Mucosa of gallbladder (tissue), 1 donor: ENCODE results near the gene GPC5. TPM values are rescaled to one million over a fixed set of nuclear protein-coding genes. Genes with fewer than 3 reads are reported as not detected.
"Not testable (repeated sequence)": the region's sequence is repeated elsewhere in the genome, so short reads cannot be mapped to it uniquely, and the experiment has no call there.

ENCODE experiments used
- DNase-seq: peaks from one replicate; pipeline ENCODE4 v3.0.0-alpha.2; 2020; ENCODE audit warnings: low spot score
- total RNA-seq: library from RNA; stranded (reverse); gene quantifications from one replicate; pipeline ENCODE4 v1.2.1, GENCODE V29; 2021
- donor health status: DM: no; HTN: no; CAD: no.

The GPC5 gene
- total RNA-seq, 1 donor from 2014 or later = 2.2 TPM

DNA sequence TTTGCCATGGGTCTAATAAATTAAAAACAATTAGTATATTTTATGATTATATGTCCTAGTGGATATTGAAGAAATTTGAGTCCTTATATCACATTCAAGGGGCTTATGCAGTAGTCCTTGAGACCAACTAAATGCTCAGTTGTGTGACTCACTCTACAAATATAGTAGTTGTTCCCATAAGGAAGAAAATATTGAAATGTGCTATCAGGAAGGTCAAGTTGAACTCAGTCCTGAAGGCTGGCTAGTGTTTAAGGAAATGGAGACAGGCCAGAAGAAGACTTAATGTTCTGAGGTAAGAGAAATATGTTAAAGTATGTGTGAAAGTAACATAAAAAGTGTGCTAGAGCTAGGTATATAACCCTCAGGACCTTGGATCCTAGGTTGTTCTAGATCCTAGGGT lies 1062.1 kb downstream of the GPC5 start:
- no peak for DNase-seq

DNA sequence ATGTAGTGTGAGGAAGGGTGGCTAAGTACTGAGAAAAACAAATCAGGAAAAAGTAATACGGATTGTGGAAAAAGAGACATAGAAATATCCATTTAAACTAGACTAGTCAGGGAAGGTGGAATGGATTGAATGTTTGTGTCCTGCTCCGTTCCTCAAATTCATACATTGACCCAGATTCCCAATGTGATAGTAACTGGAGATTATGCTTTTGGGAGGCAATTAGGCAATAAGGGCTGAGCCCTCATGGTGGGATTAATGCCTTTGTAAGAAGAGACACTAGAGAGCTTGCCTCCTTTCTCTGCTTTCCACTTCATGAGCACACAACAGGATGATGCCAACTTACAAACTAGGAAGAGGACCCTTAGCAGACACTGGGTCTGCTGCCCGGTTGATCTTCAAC lies 1063.0 kb downstream of the GPC5 start:
- no peak for DNase-seq

DNA sequence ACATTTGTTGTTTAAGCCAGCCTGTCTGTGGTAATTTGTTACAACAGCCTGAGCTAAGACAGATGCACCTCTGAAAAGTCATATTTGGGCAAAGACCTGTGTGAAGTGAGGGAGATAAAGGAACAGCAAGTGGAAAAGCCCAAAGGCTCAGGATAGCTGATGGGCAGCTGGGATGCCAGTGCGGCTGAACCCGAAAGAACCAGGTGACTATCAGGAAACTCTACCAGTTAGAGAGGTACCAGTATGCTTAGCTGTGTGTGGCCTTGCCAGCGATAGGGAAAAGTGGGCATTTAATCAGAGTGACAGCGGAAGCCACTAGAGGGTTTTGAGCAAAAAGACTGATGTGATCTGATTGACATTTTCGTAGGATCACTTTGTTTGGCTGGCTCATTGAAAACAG lies 1063.4 kb downstream of the GPC5 start:
- no peak for DNase-seq

DNA sequence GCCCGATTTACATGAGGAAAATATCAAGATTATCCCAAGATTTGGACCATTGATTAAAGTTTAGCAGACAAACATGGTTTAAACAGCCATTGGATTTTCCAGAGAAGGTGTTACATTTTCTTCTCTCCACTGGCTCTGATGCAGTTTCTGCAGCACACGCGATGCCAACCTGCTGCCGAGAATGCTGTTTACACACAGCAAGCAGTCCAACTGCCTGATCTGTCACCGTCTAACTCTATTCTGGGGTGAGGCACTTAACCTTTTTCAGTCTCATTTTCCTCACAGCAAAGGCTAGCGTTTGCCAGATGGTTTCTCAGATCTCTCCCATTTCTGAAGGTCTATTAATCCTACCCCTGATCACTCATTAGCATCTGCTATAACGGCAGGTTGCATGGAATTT lies 1064.7 kb downstream of the GPC5 start:
- DNase-seq = no peak

DNA sequence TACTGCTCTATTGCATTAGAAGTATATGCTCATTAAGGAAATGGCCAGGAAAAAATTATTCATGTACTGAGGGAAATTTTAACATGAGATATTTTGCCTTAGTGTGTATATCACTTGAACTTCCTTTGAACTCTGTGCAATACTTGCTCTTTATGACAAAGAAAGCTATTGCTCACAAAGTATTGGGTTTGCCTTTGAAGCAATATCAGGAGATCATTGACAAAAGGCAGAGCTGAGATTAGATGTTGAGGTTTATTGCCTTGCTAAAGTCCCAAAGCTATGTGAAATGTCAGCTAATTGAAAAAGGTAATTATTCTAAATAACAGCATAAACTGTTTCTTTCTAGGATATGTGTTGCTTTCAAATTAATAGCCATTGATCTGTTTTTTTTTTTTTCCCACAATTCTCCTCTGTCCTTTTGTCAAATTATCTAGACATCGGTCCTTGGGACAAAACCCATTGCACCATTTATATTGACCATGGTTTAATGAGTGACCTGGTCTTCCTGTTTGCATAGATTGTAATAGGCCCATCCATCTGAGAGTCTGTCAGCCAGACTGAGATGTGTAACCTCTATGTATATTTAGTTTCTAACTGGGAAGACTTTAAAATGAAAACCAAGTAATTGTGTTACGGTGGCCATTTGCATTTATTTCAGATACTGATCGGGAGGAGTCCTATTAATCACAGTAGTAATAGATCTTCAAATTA lies 1075.5 kb downstream of the GPC5 start:
- DNase-seq = peak; percentile 16

DNA sequence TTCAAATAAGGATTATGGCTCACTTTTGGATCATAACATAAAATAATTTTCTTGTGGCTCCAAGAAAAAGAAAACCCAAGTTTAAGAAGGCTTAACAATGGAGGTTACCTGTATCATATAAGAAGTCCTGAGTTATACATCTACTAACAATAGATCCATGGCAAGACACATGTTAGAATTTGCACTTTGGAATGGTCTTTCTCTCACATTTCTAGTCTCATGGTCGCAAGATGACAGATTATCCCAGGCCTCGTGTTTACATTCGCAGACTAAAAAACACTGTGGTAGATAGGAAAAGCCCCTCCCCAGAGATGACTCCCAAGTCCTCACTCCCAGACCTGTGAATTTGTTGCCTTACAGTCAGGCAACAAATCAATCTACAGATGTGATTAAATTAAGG lies 1082.0 kb downstream of the GPC5 start:
- no peak for DNase-seq

DNA sequence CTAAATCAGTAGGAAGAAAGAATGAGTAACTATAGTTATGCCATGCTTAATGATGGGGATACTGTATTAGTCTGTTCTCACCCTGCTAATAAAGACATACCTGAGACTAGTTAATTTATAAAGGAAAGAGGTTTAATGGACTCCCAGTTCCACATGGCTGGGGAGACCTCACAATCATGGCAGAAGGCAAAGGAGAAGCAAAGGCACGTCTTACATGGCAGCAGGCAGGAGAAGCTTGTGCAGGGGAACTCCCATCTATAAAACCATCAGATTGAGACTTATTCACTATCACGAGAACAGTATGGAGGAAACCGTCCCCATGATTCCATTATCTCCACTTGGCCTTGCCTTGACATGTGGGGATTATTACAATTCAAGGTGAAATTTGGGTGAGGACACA lies 1084.4 kb downstream of the GPC5 start:
- not testable (repeated sequence) for DNase-seq

DNA sequence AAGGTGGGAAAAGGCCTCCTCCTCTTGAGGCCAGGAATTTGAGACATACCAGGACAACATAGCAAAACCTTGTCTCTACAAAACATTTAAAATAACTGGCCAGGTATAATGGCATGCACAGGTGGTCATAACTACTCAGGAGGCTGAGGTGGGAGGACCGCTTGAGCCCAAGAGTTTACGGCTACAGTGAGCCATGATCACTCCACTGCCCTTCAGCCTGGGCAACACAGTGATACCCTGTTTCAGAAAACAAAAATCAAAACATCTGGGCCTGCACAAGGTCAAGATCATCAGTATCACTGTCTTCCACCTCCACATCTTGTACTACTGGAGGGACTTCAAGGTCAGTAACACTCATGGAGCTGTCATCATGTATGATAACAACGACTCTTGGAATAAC lies 1085.5 kb downstream of the GPC5 start:
- no peak for DNase-seq

DNA sequence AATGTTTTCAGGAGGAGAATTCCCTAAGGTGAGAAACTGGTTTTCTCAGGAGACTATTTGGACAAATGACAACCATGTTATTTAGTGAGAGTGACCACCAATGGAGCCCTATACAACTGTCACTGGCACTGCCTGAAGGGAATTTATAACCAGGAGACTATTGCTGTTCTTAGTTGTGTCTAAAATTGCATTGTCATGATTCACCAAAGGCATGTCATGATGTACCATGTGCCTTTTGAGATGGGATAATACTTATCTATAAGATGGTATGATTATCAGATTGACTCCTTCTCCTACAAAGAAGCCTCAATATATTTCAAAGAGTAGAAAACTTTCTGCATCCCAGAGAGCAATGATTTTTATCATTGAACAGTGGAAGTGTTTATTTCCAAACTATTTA lies 1088.8 kb downstream of the GPC5 start:
- no peak for DNase-seq

DNA sequence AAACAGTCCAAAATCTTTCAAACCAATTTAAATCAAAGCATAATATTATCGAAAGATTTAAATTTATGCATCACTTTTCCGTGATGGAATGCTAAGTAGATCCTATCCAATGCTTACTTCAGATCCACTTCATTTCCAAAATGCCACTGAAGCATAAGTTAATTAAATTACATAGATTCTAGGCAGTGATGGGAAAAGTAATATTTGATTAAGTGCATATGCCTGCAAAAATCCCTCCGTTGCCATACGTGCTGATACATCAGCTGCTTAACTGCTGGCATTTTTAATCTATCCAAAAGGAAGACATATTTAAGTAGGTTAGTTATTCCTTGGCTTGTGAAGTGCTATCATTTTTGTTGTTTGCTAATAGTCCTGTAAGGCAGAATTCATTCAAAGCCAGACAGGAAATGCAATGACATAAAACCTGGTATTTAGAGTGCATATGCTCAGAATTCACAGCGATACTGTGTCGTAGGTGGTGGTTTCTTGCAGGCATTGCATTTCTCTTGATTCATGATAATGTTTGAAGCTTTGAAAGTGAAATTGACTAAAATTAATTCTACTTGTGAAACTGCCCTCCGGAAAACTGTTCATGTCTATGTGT lies 1089.9 kb downstream of the GPC5 start:
- no peak for DNase-seq

DNA sequence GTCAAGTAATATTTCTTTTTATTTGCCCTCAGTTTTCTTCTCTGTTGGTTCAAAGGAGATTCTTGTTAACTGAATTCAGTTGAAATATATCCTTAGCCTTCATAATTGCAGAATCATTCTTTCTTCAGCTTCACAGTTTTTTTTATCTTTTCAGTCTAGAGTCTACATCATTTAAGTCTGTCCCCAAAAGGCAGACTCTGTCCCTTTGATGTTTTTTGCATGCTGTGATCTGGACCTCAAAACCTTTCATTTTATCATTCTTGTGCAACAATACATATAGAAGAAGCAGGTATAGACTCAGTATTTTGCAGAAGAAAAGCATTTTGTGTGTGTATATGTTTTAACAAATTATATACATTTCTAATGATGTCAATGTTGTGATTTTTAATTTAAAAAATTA lies 1093.4 kb downstream of the GPC5 start:
- DNase-seq = no peak

DNA sequence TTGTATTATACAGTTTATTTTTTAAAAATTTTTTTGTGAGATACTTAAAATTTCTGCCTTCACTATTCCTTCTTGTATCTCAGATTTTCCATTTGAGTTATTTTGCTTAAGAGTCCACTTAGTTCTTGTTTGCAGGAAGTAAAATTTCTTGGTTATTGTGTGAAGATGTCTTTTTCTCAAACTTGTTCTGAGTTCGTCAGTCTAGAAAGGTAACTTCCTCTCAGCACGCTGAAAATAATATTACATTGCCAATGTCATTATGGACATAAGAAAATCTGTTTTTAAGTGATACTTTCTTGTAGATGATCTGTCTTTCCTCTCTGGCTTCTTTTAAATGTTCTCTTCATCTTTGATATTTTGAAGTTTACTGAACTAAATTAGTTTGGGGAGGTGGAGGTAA lies 1096.5 kb downstream of the GPC5 start:
- no peak for DNase-seq

DNA sequence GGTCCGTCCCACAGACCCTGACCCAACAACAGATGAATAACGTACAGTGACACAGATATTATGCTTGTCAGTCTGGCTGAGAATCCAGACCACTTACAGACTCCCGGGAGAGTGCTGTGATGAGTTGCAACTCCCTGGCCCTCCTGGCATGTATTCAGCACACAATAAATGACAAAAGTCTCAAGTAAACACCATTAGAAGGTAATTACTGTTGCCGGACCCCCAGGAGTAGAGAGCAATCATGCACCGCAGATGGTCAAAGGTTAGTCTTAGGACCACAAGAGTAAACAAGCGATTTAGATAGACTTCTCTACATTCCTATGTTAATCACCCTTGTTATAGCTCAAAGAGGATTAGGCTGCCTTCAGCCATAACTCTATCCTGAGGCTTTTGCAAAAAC lies 1101.8 kb downstream of the GPC5 start:
- no peak for DNase-seq

DNA sequence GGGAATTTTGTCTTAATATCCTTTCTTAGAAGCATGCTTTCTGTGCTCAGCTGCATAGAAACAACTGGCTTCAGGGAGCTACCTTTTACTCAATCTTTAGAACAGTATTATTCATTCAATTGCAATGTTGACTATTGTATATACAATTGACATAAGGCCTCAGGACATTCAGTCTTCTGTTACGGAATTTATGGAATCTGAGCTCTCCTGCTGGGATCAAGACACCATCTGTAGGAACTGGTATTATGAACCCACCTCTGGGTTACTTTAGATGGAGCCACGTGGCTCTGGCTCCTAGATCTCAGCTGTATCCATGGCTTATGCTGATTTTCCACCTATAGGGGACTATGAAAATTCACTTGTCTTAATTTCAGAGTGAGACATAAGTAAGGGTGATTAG lies 1112.0 kb downstream of the GPC5 start:
- no peak for DNase-seq

DNA sequence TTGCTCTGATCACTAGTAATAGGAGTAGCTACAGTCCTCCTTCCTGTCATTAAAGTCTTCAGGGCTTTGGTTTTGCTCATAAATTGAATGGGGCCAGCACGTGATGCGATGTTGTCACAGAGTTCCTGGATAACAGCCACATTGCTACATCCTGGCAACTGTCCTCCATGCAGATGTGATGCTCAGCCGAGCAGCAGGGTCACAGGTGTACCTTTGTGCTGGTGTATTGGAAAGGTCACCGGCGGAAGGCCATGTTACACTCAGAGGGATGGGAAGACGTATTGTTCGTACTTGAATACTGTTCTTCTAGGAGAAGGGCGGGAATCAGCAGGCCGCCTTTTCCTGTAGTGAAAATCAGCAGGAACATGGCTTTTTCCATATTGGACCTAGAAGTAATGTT lies 1114.4 kb downstream of the GPC5 start:
- no peak for DNase-seq

DNA sequence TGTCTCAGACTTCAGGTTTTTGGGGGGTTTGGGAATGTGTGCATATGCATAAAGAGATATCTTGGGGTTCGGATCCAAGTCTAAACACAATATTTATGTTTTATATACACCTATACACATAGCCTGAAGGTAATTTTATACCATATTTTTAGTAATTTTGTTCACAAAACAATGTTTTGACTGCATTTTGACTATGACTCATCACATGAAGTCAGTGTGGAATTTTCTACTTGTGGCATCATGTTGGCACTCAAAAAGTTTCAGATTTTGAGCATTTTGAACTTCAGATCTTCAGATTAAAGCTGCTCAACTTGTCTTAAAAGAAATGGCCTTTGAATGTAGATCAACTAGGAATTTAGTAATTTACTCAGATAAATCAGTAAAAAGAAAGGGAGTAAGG lies 1115.3 kb downstream of the GPC5 start:
- DNase-seq = no peak

DNA sequence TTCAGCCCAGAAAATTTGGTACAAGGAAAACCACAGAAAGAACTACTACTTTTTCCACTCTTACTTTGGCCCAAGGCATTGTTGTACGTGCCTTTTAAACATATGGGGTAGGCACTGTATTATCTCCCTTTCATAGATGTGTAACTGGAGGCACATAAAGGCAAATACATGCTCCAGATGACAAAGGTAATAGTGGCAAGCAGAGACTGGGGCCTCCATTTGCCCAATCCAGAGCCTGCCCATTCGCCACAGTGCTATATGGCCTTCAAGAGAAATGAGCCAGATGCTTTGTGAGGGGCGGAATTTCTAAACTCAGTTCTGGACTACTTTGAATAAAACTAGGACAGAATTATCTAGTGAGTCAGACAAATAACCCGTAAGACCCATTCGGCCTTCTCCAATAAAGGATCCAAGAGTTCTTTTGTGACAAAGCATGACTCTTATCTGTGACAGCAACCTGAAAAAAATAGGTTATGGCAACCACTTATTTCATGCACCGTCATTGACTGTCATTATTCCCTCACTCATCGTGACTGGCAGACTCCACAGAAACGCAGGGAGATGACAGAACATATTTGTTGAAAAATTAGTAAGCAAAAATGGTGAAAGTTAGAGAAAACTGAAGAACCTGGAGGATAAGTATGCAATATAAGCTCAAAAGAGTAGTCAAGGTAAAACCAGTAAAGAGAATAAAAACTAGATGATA lies 1116.2 kb downstream of the GPC5 start:
- no peak for DNase-seq

DNA sequence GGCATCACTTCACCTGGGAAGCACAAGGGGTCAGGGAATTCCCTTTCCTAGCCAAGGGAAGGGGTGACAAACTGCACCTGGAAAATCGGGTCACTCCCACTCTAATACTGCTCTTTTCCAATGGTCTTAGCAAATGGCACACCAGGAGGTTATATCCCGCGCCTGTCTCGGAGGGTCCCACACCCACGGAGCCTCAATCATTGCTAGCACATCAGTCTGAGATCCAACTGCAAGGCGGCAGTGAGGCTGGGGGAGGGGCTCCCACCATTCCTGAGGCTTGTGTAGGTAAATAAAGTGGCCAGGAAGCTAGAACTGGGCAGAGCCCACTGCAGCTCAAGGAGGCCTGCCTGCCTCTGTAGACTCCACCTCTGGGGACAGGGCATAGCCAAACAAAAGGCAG lies 1118.5 kb downstream of the GPC5 start:
- DNase-seq = not testable (repeated sequence)

DNA sequence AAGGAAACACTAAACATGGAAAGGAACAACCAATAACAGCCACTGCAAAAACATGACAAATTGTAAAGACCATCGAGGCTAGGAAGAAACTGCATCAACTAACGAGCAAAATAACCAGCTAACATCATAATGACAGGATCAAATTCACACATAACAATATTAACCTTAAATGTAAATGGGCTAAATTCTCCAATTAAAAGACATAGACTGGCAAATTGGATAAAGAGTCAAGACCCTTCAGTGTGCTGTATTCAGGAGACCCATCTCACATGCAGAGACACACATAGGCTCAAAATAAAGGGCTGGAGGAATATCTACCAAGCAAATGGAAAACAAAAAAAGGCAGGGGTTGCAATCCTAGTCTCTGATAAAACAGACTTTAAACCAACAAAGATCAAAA lies 1120.2 kb downstream of the GPC5 start:
- not testable (repeated sequence) for DNase-seq

DNA sequence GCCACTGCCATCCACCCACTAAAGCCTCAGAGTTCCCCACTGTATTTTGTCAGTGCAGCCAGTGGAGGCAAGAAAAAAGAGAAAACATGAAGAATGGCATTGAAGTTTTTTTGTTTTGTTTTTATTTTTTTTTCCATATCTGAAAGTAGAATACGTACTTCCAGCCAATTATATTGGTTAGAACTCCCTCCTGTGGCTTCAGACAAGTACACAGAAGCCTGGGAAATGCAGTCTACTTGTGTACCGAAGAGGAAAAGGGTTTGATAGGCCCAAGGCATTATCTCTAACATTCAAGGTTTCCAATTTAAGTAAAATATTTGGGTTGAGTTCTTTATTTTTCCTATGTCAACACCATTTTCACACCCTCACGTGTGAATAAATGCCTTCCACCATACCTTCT lies 1131.9 kb downstream of the GPC5 start:
- DNase-seq = no peak

DNA sequence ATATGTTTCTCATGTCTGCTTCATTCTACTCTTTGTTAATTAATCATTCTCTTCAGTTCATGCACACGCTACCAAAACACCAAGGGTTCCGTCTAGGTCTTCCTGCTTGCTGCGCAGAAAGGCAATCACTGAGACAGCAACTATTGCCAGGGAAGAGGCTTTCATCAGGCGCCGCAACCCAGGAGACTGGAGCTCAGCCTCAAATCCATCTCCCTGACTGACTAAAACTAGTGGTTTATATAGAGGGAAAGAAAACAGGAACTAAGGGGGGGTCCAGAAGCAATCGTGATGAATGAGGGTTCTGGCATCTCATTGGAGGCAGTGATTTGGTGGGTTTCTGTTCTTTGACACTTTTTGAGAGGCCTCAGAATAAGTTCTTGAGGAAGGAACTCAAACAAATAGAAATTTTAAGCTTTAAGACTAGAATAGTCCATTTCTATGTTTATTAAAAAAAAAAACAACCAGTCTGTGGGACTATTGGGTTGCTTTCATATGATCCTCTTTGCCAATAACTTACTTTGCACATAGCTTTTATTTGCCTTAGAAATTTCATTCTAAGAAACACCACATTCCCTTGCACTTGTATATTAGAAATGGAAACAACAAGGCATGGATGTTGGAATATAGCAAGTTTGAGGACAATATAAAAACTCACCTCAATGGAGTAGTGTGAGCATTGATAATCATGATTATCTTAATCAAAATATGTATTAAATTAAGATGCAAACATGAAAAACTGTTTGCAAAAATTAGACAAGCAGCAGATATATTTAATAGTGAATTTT lies 1137.0 kb downstream of the GPC5 start:
- DNase-seq = no peak

DNA sequence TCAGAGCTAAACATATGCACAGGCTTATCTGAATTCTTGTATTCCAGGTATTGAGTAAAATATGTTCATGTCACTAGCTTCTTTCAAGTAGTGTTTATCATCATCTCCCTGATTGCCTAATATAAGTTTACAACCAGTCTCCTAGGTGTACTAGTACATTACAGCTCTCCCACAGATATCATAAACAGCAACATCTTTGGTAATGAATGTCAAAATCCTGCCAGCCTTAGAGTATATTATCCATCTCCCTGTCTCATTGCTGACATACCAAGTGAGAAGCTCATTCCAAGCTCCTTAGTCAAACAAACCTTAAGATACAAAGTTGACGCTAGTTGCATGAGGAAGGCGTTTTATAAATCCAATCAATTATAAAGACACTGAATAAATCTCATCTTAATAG lies 1139.0 kb downstream of the GPC5 start:
- no peak for DNase-seq

DNA sequence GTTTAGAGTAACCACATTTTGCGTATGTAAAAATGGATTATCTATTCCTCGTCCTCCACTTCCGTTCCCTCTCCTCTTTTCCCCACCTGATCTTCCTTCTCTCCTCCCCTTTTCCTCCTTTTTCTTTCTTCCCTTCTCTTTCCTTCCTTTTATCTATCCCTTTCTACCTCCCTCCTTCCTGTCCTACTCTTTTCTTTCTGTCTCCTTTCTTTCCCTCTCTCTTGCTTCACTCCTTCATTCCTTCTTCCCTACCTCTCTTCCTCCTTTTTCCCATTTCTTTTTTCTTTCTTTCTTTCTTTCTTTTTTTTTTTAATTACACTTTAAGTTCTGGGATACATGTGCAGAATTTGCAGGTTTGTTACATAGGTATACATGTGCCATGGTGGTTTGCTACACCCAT lies 1139.7 kb downstream of the GPC5 start:
- no peak for DNase-seq
